ENCODE data around the gene IPO11.

IPO11 gene

GRCh38 chr5:62460578-62460983, 48.0 kb downstream of the IPO11 start:
- peaks cover 2% of the 10 kb centered on the region for H3K27me3 Mint-ChIP-seq (ENCODE audit: low read depth, poor library complexity)
- peak; percentile 11 for DNase-seq
- H3K27ac Mint-ChIP-seq, result no peak overlapping the region

GRCh38 chr5:62461561-62461960, 49.0 kb downstream of the IPO11 start:
- H3K9me3 Mint-ChIP-seq, result no peaks in the 10 kb centered on the region
- H3K27ac Mint-ChIP-seq, result no peak overlapping the region
- no peaks in the 10 kb centered on the region for H3K4me1 Mint-ChIP-seq
- no peak for DNase-seq
- peaks cover 5% of the 10 kb centered on the region for H3K36me3 Mint-ChIP-seq (ENCODE audit: low read depth)
- TF ChIP-seq CTCF (IDR thresholded peaks at IDR 0.05), result no peak
- H3K27me3 Mint-ChIP-seq (ENCODE audit: low read depth, poor library complexity), result peaks cover 2% of the 10 kb centered on the region
- no peak overlapping the region for H3K4me3 Mint-ChIP-seq

More at GRCh38 chr5:62460578-62460983, 48.0 kb downstream of the IPO11 start:
- TF ChIP-seq CTCF (IDR thresholded peaks at IDR 0.05), result peak; percentile 82
- Mint-ChIP-seq H3K4me1 (no peaks in the 10 kb centered on the region), H3K36me3 (ENCODE audit: low read depth) (peaks cover 5% of the 10 kb centered on the region), H3K9me3 (no peaks in the 10 kb centered on the region), H3K4me3 (no peak overlapping the region)

- peaks cover 28% of the 10 kb centered on the region for H3K36me3 Mint-ChIP-seq (ENCODE audit: low read depth)
- no peak for DNase-seq
- H3K9me3 Mint-ChIP-seq, result no peaks in the 10 kb centered on the region
- no peak overlapping the region for H3K27ac Mint-ChIP-seq
- no peaks in the 10 kb centered on the region for H3K4me1 Mint-ChIP-seq
- peaks cover 2% of the 10 kb centered on the region for H3K27me3 Mint-ChIP-seq (ENCODE audit: low read depth, poor library complexity)
- TF ChIP-seq CTCF (IDR thresholded peaks at IDR 0.05), result no peak
- no peak overlapping the region for H3K4me3 Mint-ChIP-seq
Measured at GRCh38 chr5:62465985-62466925, 53.7 kb downstream of the IPO11 start.

GRCh38 chr5:62473209-62473608, 60.6 kb downstream of the IPO11 start:
- no peaks in the 10 kb centered on the region for H3K9me3 Mint-ChIP-seq
- H3K27ac Mint-ChIP-seq, result no peak overlapping the region
- H3K4me3 Mint-ChIP-seq, result no peak overlapping the region
- TF ChIP-seq CTCF (IDR thresholded peaks at IDR 0.05), result no peak
- H3K36me3 Mint-ChIP-seq (ENCODE audit: low read depth), result peaks cover 38% of the 10 kb centered on the region
- no peak for DNase-seq
- no peaks in the 10 kb centered on the region for H3K4me1 Mint-ChIP-seq
- no peaks in the 10 kb centered on the region for H3K27me3 Mint-ChIP-seq (ENCODE audit: low read depth, poor library complexity)

- Mint-ChIP-seq H3K27ac (no peak overlapping the region), H3K27me3 (ENCODE audit: low read depth, poor library complexity) (no peaks in the 10 kb centered on the region), H3K9me3 (peaks cover 15% of the 10 kb centered on the region), H3K36me3 (ENCODE audit: low read depth) (peaks cover 42% of the 10 kb centered on the region), H3K4me3 (no peak overlapping the region), H3K4me1 (no peaks in the 10 kb centered on the region)
- TF ChIP-seq CTCF (IDR thresholded peaks at IDR 0.05), result no peak
- DNase-seq, result no peak
Measured at GRCh38 chr5:62475072-62475471, 62.5 kb downstream of the IPO11 start.

- H3K9me3 Mint-ChIP-seq, result peaks cover 28% of the 10 kb centered on the region
Measured at GRCh38 chr5:62477801-62478200, 65.2 kb downstream of the IPO11 start.

More at GRCh38 chr5:62477801-62478200, 65.2 kb downstream of the IPO11 start:
- TF ChIP-seq CTCF (IDR thresholded peaks at IDR 0.05), result no peak
- Mint-ChIP-seq H3K4me3 (no peak overlapping the region), H3K27ac (no peak overlapping the region), H3K4me1 (peaks cover 12% of the 10 kb centered on the region), H3K36me3 (ENCODE audit: low read depth) (peaks cover 52% of the 10 kb centered on the region), H3K27me3 (ENCODE audit: low read depth, poor library complexity) (no peaks in the 10 kb centered on the region)
- no peak for DNase-seq

Measured in nephron progenitor cell (in vitro differentiated cells).